WTC11 (cell line): ENCODE measurements around the gene BTBD2. TPM values are rescaled to one million over a fixed set of nuclear protein-coding genes. Genes with fewer than 3 reads are reported as not detected.

Experiments used
- ATAC-seq: fragments of 200-7000 bp; cut with Tn5 transposase; 2 replicates; pipeline ENCODE4 v1.10.0; 2021; ENCODE audit warnings: mild to moderate bottlenecking, moderate library complexity
- CTCF ChIA-PET: fragments of 300-600 bp; sonication (Branson Sonifier 250); formaldehyde crosslinking; loops from one replicate; lab custom pipeline; 2021; ENCODE audit warnings: antibody characterized with exemption; lab: Charles Lee
- POLR2A ChIA-PET: fragments of 350-600 bp; sonication (Branson Sonifier 250); formaldehyde crosslinking; loops from one replicate; lab custom pipeline; 2021; ENCODE audit warnings: antibody characterized with exemption; lab: Charles Lee
- DNase-seq: peaks from one replicate; pipeline ENCODE4 v3.0.0; 2021; ENCODE audit warnings: low spot score
- H3K27ac Mint-ChIP-seq: 2 replicates; pipeline ENCODE4 v1.8.0; 2021; ENCODE audit warnings: mixed read lengths
- H3K27me3 Mint-ChIP-seq: 2 replicates; pipeline ENCODE4 v1.8.0; 2021; ENCODE audit warnings: low read depth, mild to moderate bottlenecking, moderate library complexity, mixed read lengths
- H3K36me3 Mint-ChIP-seq: 2 replicates; pipeline ENCODE4 v1.8.0; 2021; ENCODE audit warnings: mixed read lengths
- H3K4me1 Mint-ChIP-seq: 2 replicates; pipeline ENCODE4 v1.8.0; 2022; ENCODE audit warnings: mixed read lengths
- H3K4me3 Mint-ChIP-seq: 2 replicates; pipeline ENCODE4 v1.8.0; 2021; ENCODE audit warnings: mild to moderate bottlenecking, moderate library complexity, mixed read lengths
- H3K9me3 Mint-ChIP-seq: 2 replicates; pipeline ENCODE4 v1.8.0; 2021; ENCODE audit warnings: mixed read lengths
- ARID4B ChIP-seq: sonication (generic); formaldehyde crosslinking; IDR thresholded peaks from 2 replicates; pipeline ENCODE4 v1.8.0; 2023; ENCODE audit warnings: missing genetic modification reagents, mild to moderate bottlenecking, borderline replicate concordance
- ATF1 ChIP-seq: sonication (generic); formaldehyde crosslinking; IDR thresholded peaks from 2 replicates; pipeline ENCODE4 v1.8.1; 2023; ENCODE audit warnings: mild to moderate bottlenecking, moderate library complexity, missing genetic modification reagents
- ESRRA ChIP-seq: sonication (generic); formaldehyde crosslinking; IDR thresholded peaks from 2 replicates; pipeline ENCODE4 v1.8.1; 2022; ENCODE audit warnings: mild to moderate bottlenecking, missing genetic modification reagents, borderline replicate concordance
- ETV6 ChIP-seq: sonication (generic); formaldehyde crosslinking; IDR thresholded peaks from 2 replicates; pipeline ENCODE4 v1.8.1; 2022; ENCODE audit warnings: mild to moderate bottlenecking, missing genetic modification reagents
- FOXP1 ChIP-seq: sonication (generic); formaldehyde crosslinking; IDR thresholded peaks from 2 replicates; pipeline ENCODE4 v1.8.0; 2022; ENCODE audit warnings: missing genetic modification reagents, mild to moderate bottlenecking, moderate library complexity, borderline replicate concordance
- GTF2I ChIP-seq: fragments of 250-450 bp; sonication (Bioruptor Pico); conservative IDR thresholded peaks from 2 replicates; pipeline ENCODE4 v1.4.0; 2021; ENCODE audit warnings: mild to moderate bottlenecking
- JAZF1 ChIP-seq: fragments of 250-450 bp; sonication (Bioruptor Pico); IDR thresholded peaks from 2 replicates; pipeline ENCODE4 v1.9.0; 2021; ENCODE audit warnings: moderate library complexity, mild to moderate bottlenecking, inconsistent platforms
- NFATC4 ChIP-seq: fragments of 250-450 bp; sonication (Bioruptor Pico); IDR thresholded peaks from 2 replicates; pipeline ENCODE4 v1.9.0; 2021; ENCODE audit warnings: mild to moderate bottlenecking
- OVOL2 ChIP-seq: fragments of 250-450 bp; sonication (Bioruptor Pico); IDR thresholded peaks from 2 replicates; pipeline ENCODE4 v1.9.0; 2021; ENCODE audit warnings: mild to moderate bottlenecking, borderline replicate concordance
- RORB ChIP-seq: fragments of 250-450 bp; sonication (Bioruptor Pico); IDR thresholded peaks from 2 replicates; pipeline ENCODE4 v1.9.0; 2021; ENCODE audit warnings: mild to moderate bottlenecking
- SP1 ChIP-seq: sonication (generic); formaldehyde crosslinking; conservative IDR thresholded peaks from 2 replicates; pipeline ENCODE4 v1.8.1; 2022; ENCODE audit warnings: missing genetic modification reagents
- TEAD4 ChIP-seq: sonication (generic); formaldehyde crosslinking; IDR thresholded peaks from 2 replicates; pipeline ENCODE4 v1.8.0; 2022; ENCODE audit warnings: mild to moderate bottlenecking, missing genetic modification reagents
- ZBTB21 ChIP-seq: sonication (generic); formaldehyde crosslinking; IDR thresholded peaks from 2 replicates; pipeline ENCODE4 v1.8.1; 2023; ENCODE audit warnings: mild to moderate bottlenecking, missing genetic modification reagents, borderline replicate concordance
- ZNF121 ChIP-seq: sonication (generic); formaldehyde crosslinking; IDR thresholded peaks from 2 replicates; pipeline ENCODE4 v1.8.0; 2023; ENCODE audit warnings: missing genetic modification reagents
- ZNF219 ChIP-seq: sonication (generic); formaldehyde crosslinking; IDR thresholded peaks from 2 replicates; pipeline ENCODE4 v1.8.0; 2023; ENCODE audit warnings: missing genetic modification reagents, mild to moderate bottlenecking, borderline replicate concordance
- ZNF671 ChIP-seq: fragments of 250-450 bp; sonication (Bioruptor Pico); IDR thresholded peaks from 2 replicates; pipeline ENCODE4 v1.8.0; 2021; ENCODE audit warnings: mild to moderate bottlenecking
- total RNA-seq: library from RNA; stranded (reverse); gene quantifications from 3 replicates; pipeline ENCODE4 v1.2.3, GENCODE V29; 2021
- TF ChIP-seq, protein P1 (sequence below): sonication (generic); formaldehyde crosslinking; IDR thresholded peaks from 2 replicates; pipeline ENCODE4 v1.8.0; 2022; ENCODE audit warnings: mild to moderate bottlenecking, missing genetic modification reagents
- TF ChIP-seq, protein P2 (sequence below): sonication (generic); formaldehyde crosslinking; IDR thresholded peaks from 2 replicates; pipeline ENCODE4 v1.8.1; 2022; ENCODE audit warnings: low read depth, missing genetic modification reagents, borderline replicate concordance
- TF ChIP-seq, protein P3 (sequence below): fragments of 250-450 bp; sonication (Bioruptor Pico); conservative IDR thresholded peaks from 2 replicates; pipeline ENCODE4 v1.9.0; 2021; ENCODE audit warnings: mild to moderate bottlenecking
- TF ChIP-seq, protein P4 (sequence below): sonication (generic); formaldehyde crosslinking; conservative IDR thresholded peaks from 2 replicates; pipeline ENCODE4 v1.8.1; 2022; ENCODE audit warnings: mild to moderate bottlenecking, missing genetic modification reagents
- TF ChIP-seq, protein P5 (sequence below): sonication (generic); formaldehyde crosslinking; IDR thresholded peaks from 2 replicates; pipeline ENCODE4 v1.8.1; 2023; ENCODE audit warnings: mild to moderate bottlenecking, missing genetic modification reagents, borderline replicate concordance

The BTBD2 gene
- total RNA-seq, 1 experiment from 2014 or later = 106 TPM

- ChIA-PET CTCF (no interaction called here), POLR2A (no interaction called here)
- Mint-ChIP-seq H3K4me1 (no peaks in the 10 kb centered on the region), H3K27me3 (no peaks in the 10 kb centered on the region), H3K4me3 (no peak overlapping the region), H3K9me3 (no peaks in the 10 kb centered on the region), H3K36me3 (peaks cover 26% of the 10 kb centered on the region), H3K27ac (no peak overlapping the region)
- no peak for DNase-seq
- TF ChIP-seq GTF2I = no peak
- peak; percentile 77 for TF ChIP-seq ZNF121
- no peak for ATAC-seq
These were observed 31.2 kb downstream of the BTBD2 start for GRCh38 chr19:1984357-1984756.

- H3K4me1 Mint-ChIP-seq = no peaks in the 10 kb centered on the region
- ATAC-seq (no peak), DNase-seq (no peak)
- POLR2A ChIA-PET = interaction anchor here (0.6 kb wide), 1 partner anchor 599 kb away, joined by 3 read pairs; no protein-coding TSS in a partner anchor
- H3K27ac Mint-ChIP-seq = no peak overlapping the region
- H3K9me3 Mint-ChIP-seq = no peaks in the 10 kb centered on the region
- no peaks in the 10 kb centered on the region for H3K27me3 Mint-ChIP-seq
- peaks cover 19% of the 10 kb centered on the region for H3K36me3 Mint-ChIP-seq
- CTCF ChIA-PET = interaction anchor here (1.0 kb wide), 1 partner anchor 116 kb away, joined by 3 read pairs; no protein-coding TSS in a partner anchor
- H3K4me3 Mint-ChIP-seq = no peak overlapping the region
- TF ChIP-seq ZNF219 (CRISPR knock-in tag) (no peak), ATF1 (CRISPR knock-in tag) (no peak), JAZF1 (no peak), ETV6 (CRISPR knock-in tag) (no peak), RORB (CRISPR knock-in tag) (no peak), ZNF671 (CRISPR knock-in tag) (no peak), OVOL2 (no peak), NFATC4 (CRISPR knock-in tag) (no peak), TEAD4 (CRISPR knock-in tag) (no peak)
- TF ChIP-seq, protein P1, sequence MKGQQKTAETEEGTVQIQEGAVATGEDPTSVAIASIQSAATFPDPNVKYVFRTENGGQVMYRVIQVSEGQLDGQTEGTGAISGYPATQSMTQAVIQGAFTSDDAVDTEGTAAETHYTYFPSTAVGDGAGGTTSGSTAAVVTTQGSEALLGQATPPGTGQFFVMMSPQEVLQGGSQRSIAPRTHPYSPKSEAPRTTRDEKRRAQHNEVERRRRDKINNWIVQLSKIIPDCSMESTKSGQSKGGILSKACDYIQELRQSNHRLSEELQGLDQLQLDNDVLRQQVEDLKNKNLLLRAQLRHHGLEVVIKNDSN (CRISPR knock-in tag) = no peak
- TF ChIP-seq, protein P2, sequence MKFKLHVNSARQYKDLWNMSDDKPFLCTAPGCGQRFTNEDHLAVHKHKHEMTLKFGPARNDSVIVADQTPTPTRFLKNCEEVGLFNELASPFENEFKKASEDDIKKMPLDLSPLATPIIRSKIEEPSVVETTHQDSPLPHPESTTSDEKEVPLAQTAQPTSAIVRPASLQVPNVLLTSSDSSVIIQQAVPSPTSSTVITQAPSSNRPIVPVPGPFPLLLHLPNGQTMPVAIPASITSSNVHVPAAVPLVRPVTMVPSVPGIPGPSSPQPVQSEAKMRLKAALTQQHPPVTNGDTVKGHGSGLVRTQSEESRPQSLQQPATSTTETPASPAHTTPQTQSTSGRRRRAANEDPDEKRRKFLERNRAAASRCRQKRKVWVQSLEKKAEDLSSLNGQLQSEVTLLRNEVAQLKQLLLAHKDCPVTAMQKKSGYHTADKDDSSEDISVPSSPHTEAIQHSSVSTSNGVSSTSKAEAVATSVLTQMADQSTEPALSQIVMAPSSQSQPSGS (CRISPR knock-in tag) = no peak
- TF ChIP-seq, protein P3, sequence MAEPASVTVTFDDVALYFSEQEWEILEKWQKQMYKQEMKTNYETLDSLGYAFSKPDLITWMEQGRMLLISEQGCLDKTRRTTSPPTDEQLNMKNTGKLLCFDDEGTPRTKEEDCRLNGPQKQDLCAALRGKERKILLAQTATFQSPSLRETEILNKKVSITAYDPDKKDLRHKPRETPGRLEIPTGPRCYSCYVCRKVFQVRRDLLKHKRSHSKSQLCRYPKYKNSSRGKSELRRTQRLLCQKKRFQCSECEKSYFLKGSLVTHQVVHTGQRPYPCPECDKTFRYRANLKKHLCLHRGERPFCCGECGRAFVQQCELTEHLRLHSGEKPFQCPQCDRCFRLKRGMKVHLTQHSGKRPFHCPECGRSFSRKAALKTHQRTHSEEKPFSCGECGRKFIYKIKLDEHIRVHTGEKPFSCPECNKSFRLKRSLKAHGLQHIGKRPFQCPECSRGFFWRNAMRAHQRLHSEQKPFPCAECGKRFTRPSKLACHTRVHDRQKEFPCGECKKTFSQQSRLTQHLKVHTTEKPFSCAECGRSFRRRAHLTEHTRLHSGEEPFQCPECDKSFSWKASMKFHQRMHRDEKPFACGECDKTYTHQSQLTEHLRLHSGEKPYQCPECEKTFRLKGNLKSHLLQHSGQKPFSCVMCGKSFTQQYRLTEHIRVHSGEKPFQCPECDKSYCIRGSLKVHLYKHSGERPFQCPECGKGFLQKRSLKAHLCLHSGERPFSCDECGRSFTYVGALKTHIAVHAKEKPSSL (CRISPR knock-in tag) = no peak
These were observed 34.3 kb downstream of the BTBD2 start for GRCh38 chr19:1981253-1981652.

DNA sequence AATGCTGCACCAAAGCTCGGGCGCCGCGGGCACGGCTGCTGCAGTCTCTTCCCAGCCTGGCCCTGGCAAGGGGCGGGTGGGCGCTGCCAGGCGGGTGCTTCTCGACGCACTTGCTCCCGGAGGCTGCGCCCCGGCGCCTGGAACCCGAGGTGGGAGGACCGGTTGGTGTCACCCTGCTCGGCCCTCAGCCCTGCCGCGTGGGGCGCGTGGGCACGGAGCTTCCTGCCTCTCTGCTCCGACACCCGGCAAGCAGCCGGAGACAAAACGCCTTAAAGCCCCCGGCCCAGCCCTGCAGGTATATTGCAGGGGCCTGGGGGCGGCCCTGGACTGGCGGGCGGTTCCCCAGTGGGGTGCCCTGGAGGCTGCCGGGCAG lies 34.7 kb downstream of the BTBD2 start:
- Mint-ChIP-seq H3K27me3 (no peaks in the 10 kb centered on the region), H3K27ac (no peak overlapping the region), H3K4me1 (no peaks in the 10 kb centered on the region), H3K36me3 (peaks cover 19% of the 10 kb centered on the region), H3K4me3 (no peak overlapping the region), H3K9me3 (no peaks in the 10 kb centered on the region)
- POLR2A ChIA-PET = no interaction called here
- ATAC-seq (no peak), DNase-seq (no peak)
- CTCF ChIA-PET = interaction anchor here (1.0 kb wide), 1 partner anchor 117 kb away, joined by 3 read pairs; no protein-coding TSS in a partner anchor
- no peak for TF ChIP-seq SP1
- TF ChIP-seq, protein P4, sequence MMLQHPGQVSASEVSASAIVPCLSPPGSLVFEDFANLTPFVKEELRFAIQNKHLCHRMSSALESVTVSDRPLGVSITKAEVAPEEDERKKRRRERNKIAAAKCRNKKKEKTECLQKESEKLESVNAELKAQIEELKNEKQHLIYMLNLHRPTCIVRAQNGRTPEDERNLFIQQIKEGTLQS (CRISPR knock-in tag) = no peak
- no peak for TF ChIP-seq ZNF121
- no peak for TF ChIP-seq ZNF671 (CRISPR knock-in tag)
- TF ChIP-seq, protein P5, sequence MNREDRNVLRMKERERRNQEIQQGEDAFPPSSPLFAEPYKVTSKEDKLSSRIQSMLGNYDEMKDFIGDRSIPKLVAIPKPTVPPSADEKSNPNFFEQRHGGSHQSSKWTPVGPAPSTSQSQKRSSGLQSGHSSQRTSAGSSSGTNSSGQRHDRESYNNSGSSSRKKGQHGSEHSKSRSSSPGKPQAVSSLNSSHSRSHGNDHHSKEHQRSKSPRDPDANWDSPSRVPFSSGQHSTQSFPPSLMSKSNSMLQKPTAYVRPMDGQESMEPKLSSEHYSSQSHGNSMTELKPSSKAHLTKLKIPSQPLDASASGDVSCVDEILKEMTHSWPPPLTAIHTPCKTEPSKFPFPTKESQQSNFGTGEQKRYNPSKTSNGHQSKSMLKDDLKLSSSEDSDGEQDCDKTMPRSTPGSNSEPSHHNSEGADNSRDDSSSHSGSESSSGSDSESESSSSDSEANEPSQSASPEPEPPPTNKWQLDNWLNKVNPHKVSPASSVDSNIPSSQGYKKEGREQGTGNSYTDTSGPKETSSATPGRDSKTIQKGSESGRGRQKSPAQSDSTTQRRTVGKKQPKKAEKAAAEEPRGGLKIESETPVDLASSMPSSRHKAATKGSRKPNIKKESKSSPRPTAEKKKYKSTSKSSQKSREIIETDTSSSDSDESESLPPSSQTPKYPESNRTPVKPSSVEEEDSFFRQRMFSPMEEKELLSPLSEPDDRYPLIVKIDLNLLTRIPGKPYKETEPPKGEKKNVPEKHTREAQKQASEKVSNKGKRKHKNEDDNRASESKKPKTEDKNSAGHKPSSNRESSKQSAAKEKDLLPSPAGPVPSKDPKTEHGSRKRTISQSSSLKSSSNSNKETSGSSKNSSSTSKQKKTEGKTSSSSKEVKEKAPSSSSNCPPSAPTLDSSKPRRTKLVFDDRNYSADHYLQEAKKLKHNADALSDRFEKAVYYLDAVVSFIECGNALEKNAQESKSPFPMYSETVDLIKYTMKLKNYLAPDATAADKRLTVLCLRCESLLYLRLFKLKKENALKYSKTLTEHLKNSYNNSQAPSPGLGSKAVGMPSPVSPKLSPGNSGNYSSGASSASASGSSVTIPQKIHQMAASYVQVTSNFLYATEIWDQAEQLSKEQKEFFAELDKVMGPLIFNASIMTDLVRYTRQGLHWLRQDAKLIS (CRISPR knock-in tag) = no peak
- no peak for TF ChIP-seq ARID4B (CRISPR knock-in tag)
- no peak for TF ChIP-seq ZBTB21
- no peak for TF ChIP-seq FOXP1 (CRISPR knock-in tag)
- no peak for TF ChIP-seq ESRRA (CRISPR knock-in tag)
